Measurements from ENCODE around the gene MAGEA4.

- TF ChIP-seq CTCF (IDR thresholded peaks at IDR 0.05; ENCODE audit: insufficient read depth, low read length, poor library complexity, severe bottlenecking): no peak
- no peak for TF ChIP-seq EZH2phosphoT487 (conservative IDR thresholded peaks at IDR 0.05; ENCODE audit: low read length)
Measured at GRCh38 chrX:151879856-151880255, 32.8 kb upstream of the MAGEA4 start.
